HL-60/S4 (cell line): ENCODE data around the gene PKD1L1.

Source experiments
- in situ Hi-C: fragments of 300-500 bp; cut with MboI; formaldehyde crosslinking; loops from 2 replicates; pipeline ENCODE4 v1.14.3; 2022; ENCODE audit warnings: low sequenced_read_pairs

PKD1L1 gene

DNA sequence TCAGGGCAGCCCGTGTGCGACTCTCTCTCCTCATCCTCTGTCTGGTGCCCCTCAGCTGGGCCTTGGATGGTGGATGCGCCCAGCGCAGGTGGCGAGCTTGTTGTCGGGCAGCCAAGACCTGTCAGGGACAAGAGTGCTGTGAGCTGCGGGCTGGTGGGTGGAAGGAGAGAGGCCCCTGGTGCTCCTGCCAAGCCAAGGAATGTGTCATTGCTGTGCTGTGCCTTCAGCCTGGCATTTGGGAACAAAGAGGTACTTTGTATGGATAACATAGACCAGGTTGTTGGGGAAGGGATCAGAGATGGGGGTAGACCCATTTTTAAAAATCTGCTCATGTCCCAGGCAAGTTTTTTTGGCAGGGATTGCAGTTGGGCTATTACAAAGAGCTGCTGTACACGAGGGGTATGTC lies 120.9 kb downstream of the PKD1L1 start:
- in situ Hi-C loops = no loop called here

DNA sequence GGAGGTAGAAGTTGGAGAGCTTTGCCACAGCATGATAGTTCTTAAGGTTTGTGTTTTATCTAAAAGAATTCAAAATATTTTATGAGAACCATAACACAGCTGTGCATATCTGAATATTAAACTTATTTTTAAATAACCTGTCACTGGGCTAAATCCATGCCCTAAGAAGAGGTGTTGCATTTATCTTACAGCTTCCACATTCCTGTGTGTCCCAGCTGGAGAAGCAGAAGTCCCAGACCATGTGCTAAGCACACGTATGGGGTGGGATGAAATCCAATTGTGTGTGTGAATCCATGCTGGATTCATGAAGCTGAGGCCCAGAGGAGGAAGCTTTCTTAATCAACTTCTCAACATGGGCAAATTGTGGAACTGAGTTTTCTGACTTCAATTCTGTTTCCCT lies 121.5 kb downstream of the PKD1L1 start:
- in situ Hi-C loops = no loop called here

DNA sequence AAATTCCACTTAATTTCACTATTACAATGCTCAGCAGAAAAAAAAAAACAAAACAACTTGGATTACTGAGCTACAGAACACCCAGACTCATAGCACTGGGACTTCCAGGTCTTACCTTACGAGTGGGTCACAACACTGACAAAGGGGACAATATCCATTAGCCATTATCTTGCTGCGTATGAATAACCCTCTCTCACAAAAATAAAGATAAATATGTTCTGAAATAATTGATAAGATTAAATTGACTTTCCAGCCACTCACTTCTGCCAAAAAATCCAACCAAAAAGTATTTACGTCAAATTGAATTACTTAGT lies 128.7 kb downstream of the PKD1L1 start:
- in situ Hi-C loops = loop anchor here (25.0 kb wide), 1 partner anchor 557 kb away; no protein-coding TSS in a partner anchor

DNA sequence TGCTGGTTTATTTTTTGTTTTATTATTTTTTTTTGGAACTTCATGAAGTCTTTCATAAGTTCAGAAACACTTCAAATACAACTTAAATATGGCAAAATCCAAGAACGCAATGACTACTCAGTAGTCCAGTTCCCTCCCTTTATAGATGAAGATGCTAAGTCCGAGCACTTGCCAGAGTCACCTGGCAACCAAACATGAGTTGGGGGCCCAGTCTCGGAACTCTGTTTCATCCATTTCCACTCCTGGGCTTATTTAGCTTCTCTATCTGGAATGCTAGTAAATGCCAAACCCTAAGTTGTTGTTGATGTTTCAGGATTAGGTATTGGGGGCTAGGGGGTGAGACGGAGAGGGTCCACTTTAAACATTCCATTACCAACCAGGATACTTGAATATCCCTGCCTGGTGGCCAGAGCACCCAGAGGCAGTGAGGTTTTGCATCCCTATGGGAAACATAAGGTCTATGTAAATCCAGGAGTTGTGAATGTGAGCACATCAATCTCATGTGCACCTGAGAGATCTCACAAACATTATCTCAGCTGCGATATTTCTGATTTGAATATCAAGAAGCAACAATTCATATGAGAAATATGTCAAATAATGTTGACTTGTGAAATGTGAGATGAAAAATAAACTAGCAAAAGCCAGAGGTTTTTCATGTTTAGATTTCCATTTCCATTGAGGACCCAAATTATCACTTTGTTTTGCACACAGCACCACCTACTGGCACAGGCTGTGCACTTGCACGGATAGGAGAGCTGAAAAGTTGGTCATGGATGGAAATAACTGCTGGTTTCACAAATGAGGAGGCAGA lies 129.3 kb downstream of the PKD1L1 start:
- in situ Hi-C loops = loop anchor here (25.0 kb wide), 1 partner anchor 557 kb away; no protein-coding TSS in a partner anchor

DNA sequence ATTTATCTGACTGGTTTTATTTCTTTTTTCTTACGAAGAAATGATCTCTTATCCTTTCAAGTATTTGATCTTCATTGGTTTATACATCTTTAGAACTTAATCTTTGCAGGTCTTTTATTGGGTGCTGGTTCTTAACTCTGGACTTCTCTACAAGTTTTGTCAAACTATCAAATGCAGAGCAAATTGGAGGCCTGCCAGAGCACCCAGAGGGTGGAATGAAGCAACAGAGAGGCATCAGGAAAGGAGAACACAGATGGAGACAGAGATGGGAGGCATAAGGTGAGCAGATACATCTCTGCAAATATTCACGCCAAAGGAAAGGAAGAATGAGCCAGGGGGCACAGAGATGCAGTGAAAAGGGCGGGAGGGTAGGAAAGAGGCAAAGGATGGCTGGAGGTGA lies 130.3 kb downstream of the PKD1L1 start:
- in situ Hi-C loops = loop anchor here (25.0 kb wide), 1 partner anchor 556 kb away; no protein-coding TSS in a partner anchor

DNA sequence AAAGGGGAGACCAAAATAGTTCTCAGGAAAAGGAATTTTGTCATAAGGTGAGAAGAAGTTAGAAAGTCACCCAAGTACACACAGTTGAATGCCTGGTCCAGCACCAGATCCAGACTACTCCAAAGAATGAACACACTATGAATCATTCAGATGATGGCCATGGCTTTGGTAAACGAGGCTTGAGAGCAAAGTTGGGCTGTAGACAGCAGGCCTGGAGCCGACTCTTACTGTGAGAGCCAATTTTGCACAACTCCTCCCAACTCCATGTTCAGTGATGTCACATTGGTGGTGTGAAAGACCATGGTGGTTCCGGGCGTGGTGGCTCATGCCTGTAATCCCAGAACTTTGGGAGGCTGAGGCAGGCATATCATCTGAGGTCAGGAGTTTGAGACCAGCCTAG lies 131.6 kb downstream of the PKD1L1 start:
- in situ Hi-C loops = loop anchor here (25.0 kb wide), 1 partner anchor 554 kb away; no protein-coding TSS in a partner anchor

DNA sequence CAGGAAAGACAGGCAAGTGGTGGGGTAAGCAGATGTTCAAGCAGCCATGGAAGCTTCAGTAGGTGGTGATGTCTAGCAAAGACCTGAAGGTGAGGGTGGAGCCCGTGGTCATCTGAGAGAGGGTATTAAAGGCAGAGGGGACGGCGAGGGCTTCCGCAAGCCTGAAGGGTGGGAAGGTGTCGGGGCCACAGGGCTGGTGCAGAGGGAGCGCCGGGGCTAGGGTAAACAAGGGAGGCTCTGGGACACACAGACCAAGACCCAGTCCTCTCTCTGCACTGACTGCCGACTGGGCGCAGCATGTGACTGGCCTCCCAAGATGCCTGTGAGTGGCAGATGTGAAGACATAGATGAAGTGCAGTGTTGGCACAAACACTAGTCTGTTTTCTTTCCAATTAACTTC lies 132.4 kb downstream of the PKD1L1 start:
- in situ Hi-C loops = loop anchor here (25.0 kb wide), 1 partner anchor 554 kb away; no protein-coding TSS in a partner anchor

DNA sequence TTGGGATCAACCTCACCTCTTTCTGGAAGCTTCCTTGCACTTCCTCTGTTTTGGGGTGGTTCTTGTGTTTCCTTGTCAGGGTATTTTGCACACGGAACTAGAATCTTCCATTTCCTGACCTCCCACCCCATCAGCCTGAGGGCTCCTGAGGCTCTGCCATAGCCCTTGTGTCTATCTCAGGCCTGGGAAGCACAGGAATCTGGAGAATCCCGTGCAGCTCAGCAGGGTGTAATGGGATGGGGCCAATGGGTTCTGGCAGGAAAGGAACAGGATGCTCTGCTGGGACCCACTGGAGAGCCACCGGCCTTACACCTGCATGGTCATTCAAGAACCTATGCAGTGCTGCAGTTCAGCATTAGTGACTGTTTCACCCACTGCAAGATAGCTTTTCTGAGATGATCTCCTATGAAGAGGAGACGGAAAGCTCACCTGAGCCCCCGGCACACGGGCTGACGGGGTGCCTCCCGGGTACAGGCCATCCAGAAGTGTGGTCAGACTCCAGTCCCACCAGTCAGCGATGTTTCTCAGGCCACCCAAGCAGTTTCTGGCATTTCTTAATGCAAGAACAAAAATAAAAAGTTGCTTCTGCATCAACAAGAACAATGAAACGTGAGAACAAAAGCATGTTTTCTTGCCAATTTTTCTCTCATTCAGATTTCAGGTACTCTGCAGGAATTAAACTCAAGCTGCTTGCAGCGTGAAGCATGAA lies 133.2 kb downstream of the PKD1L1 start:
- in situ Hi-C loops = loop anchor here (25.0 kb wide), 1 partner anchor 553 kb away; no protein-coding TSS in a partner anchor

DNA sequence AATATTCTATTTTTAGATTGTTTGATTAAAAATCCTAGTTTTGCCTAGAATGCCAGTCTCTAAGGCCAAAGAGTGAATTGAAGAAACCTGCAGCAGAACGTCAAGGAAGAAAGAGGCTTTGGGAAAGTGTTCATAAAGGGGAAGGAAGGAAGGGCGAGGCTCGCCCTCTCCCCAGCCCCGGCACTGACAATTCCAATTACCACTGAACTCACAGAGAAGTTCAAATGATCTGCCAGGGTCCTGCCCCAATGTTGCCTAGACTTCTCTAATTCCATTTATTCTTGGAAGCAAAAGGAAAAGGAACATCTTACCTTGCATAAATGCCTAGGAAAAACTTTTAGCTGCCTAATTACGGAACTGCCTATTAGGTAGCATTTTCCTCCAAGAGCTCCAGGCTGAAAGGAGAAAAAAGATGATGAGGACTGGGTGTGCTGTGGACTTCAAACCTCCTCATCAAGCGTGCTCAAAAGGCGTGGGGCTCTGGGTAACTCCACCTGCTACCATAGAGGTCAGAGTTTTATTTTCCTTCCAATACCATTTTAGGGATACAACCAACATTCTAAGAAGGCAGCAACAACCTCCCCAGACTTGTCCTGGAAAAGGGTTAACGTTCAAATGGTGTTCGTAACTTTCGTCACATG lies 134.5 kb downstream of the PKD1L1 start:
- in situ Hi-C loops = loop anchor here (25.0 kb wide), 1 partner anchor 551 kb away; no protein-coding TSS in a partner anchor

DNA sequence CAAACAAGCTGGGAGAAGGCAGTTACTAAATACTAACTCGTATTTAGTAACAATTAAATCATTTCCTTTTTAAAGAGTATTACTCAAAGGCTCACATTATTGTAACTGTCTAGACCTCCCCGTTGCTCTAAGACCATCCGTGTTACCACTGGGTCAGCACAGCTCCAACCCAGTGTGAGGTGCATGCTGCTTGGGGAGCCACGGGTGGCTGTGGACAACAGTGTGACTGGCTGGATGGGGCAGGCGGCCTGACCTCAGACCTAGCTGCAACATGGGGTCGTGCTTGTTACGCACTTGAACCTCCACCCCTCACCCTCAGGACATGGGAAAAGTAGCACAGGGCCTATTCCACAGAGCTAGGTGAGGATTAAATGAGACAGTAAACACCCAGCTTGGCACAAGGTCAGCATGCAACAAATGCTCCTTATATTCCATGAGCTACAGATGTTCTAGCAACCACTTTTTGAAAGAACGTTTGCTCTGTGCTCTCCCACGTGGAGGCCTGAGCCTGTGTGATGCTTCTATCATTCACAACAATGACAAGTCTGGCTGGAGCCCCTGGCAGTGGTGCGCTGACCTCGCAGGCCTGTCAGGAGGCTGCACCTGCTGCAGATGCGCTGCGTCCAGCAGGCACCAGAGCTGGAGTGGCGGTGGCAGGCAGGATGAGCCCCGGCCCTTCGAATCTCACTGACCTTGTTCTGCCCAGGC lies 135.7 kb downstream of the PKD1L1 start:
- in situ Hi-C loops = loop anchor here (25.0 kb wide), 1 partner anchor 550 kb away; no protein-coding TSS in a partner anchor

DNA sequence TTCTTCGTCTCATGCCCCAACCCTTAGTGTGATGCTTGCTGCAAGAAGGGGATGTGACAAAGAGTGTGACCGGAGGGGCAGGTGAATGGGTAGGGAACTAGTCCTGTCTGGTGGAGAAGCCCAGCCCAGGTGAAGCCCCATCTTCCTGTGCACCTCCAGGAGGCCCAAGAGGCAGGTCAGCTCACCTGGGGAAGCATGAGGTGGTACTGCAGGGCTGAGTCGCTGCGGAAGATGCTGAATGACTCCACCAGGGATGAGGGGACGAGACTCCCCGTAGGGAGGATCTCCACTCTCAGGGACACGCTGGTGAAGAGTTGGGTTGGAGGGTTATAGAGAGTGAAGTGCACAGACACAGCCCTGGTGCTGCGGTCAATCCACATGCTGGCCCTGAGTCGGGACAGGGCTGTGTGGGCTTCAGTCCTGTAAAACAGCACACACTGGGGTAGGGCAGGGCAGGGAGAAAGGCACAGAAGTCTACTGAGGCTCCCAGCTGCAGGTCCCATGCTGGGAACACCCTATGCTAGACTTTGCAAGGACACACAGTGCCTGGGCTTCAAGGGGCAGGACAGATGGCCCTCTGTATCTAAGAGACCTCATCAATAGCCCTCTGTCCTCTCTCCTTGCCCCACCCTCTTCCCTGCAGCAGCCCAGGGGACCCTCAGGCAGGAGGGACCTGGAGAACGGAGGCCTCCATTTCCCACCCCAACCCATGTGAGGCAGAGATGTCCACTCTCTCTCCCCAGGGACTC lies 136.5 kb downstream of the PKD1L1 start:
- in situ Hi-C loops = loop anchor here (25.0 kb wide), 1 partner anchor 550 kb away; no protein-coding TSS in a partner anchor

DNA sequence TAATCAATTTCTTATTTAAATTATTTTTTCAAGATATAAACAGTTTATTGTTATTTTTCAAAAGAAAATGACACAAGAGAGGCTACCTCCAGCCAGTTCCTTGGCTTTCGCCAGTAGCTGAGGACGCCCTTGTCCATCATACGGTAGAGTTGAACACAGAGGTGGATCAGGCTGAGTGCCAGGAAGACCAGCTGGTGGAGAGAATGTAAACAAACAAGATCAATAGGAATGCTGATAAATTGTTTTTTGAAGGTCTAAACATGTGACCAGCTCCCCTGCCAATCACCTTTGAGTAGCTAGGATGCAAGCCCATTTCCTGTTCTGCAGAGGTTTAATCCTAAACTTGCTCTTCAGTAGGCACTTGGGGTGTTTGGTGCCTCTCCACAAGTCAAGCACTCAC lies 138.9 kb downstream of the PKD1L1 start:
- in situ Hi-C loops = loop anchor here (25.0 kb wide), 1 partner anchor 547 kb away; no protein-coding TSS in a partner anchor

DNA sequence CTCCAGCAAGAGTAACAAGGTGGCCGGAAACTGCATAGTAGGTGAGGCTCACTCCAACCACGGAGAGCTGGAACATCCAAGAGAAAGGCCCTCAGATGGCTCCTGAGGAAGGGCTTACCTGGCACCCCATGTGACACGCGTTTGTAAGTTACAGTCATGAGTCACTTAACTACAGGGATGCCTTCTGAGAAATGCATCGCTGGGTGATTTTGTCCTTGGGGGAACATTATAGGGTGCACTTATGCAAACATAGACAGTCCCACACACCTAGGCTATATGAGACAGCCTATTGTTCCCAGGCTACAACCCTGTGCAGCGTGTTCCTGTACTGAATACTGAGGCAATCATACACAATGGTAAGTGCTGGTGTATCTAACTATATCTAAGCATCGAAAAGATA lies 139.9 kb downstream of the PKD1L1 start:
- in situ Hi-C loops = loop anchor here (25.0 kb wide), 1 partner anchor 546 kb away; no protein-coding TSS in a partner anchor

DNA sequence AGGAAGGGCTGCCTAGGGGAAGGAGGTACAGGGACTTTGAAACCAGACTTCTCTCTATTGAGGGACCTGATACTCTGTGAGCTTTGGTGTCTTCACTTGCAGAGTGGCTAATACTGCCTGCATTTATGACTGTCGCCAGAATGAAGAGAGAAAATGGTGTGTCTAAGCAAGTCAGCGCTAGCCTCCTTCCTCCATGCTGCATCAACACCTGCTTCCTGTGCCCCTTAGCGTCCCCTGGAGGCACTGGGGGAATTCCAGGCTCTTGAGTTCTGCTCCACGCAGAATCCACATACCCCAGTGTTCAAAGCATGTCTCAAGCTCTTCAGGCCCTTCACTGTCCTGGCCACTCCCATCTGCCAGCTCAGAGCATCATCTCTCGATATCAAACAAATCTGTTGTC lies 140.5 kb downstream of the PKD1L1 start:
- in situ Hi-C loops = loop anchor here (25.0 kb wide), 1 partner anchor 545 kb away; no protein-coding TSS in a partner anchor

DNA sequence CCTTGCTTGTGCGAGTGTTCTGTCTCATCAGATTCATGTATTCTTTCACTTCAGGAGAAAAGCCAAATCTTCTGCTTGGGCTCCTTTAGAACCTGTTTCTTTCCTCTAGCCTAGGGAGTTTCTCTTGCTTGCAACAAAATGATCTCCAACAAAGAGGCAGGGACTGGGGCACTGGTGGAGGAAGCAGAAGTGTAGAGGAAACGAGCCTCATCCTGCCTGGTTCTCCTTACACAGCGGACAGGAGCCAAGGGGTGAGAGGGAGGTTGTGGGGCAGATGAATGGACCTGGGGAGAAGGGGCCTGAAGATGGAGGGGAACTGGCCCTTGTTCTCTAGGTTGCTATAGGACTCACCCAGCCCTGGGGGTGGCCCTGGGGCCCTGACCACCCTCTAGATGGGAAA lies 141.1 kb downstream of the PKD1L1 start:
- in situ Hi-C loops = loop anchor here (25.0 kb wide), 1 partner anchor 545 kb away; no protein-coding TSS in a partner anchor

DNA sequence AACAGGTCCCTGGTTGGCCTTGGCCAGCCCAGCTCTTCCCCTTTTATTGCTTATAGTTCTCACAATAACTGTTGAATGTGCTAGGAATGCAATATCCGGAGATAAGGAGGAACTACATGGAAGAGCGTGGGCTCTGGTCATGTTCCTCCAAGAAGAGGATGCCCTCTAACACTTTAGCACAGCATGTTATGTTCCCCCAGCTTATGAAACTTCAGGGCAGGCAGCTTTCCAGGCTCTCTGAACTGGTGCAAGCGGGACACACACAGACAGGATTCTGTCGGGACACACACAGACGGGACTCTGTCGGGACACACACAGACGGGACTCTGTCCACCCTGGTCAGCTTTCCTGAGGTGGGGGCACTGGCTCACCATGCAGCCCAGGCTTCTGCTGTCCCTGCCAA lies 141.6 kb downstream of the PKD1L1 start:
- in situ Hi-C loops = loop anchor here (25.0 kb wide), 1 partner anchor 544 kb away; no protein-coding TSS in a partner anchor

DNA sequence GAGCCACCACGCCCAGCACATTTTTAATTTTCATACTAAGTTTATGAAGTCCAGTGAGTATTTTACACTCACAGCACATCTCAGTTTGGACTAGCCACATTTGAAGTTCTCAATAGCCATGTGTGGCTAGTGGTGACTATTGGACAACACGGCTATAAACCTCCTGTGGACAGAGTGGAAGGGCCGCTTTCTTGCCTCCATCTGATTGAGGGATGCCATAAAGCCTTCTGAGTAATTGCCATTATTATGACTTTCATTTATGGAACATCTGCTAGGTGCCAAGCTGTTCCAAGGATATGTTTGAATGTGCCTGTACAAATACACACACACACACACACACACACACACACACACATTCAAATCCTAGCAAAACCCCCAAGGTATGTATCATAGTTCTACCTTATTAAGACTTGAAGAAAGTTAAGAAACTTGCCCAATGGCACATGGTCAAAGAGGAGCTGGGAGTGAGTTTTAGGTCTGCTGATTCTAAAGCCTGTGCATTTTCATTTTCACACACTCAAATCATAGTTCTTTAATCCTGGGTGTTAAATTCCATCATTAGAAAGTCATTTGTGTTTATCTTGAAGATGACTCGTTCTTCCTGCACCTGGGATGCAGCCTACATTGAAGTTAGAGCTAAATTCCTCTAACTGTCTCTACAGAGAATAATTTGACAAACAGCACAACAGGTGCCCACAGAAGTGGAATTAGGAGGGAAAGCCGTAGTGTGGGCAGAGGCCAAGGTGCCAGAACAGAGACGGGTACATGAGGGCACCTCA lies 143.3 kb downstream of the PKD1L1 start:
- in situ Hi-C loops = loop anchor here (25.0 kb wide), 1 partner anchor 543 kb away; no protein-coding TSS in a partner anchor

DNA sequence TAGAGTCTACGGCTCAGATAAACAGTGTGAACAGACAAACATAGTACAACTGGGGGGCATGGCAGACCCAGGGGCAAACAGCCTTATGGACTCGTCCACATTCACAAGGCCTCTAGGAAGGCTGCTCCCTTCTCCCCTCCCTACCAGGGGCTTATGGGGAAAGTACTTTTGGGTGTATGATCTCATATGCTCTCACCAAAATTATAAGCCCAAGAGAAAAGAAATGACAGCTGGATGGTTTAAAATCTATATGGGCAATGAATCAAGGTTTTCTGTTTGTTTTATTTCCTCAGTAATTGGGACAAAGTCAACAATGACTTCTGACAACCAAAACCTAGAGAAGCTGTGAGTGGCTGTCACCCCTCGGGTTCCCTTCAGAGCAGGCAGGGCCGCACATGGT lies 144.4 kb downstream of the PKD1L1 start:
- in situ Hi-C loops = loop anchor here (25.0 kb wide), 1 partner anchor 542 kb away; no protein-coding TSS in a partner anchor

DNA sequence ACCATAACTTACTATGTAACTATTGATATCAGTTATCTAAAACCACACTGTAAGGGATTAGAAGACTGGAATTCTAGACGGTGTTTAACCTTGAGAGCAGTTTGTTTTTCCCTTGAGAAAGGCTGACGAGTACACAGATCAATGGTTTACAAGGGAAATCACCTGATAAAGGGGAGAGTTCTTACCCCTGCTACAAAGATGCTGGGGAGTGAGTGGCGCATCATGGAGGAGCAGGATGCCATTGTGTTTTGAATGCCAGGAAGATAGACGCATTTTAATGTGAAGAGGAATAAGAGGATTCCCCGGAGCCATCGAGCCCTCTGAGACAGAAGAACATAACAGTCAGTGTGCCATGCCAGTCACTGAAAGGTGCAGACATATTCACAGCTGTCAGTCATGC lies 145.2 kb downstream of the PKD1L1 start:
- in situ Hi-C loops = loop anchor here (25.0 kb wide), 1 partner anchor 541 kb away; no protein-coding TSS in a partner anchor
